Measurements from ENCODE around the gene RIN1. TPM values are rescaled to one million over a fixed set of nuclear protein-coding genes. Genes with fewer than 3 reads are reported as not detected.

Gene RIN1
- total and polyA plus RNA-seq, 9 of the 15 experiments (the other 6 are each of a cell fraction or from before 2014, with no cell fraction given): 0.01 to 1.2 (median 0.45) TPM; not detected in 1

- DNase-seq (ENCODE audit: extremely low read depth in 1 of 4, low spot score in 3 of 4): no peak
- BruUV-seq (replicated peaks): no TSS peak
- 79% methylated on average over 2 of the region's 2 CpGs for WGBS (ENCODE audit: insufficient coverage, low coverage, missing lambda C conversion rate)
- intact Hi-C loops (cut with micrococcal nuclease) (no loop called here), in situ Hi-C loops (cut with MboI) (no loop called here)
- peaks cover 13% of the 10 kb centered on the region for H3K79me2 ChIP-seq (ENCODE audit: control insufficient read depth, insufficient read depth, low read length)
- no peaks in the 10 kb centered on the region for H3K9me3 ChIP-seq (replicated peaks; ENCODE audit: control insufficient read depth, insufficient read depth, low read depth, low read length)
- H4K20me1 ChIP-seq (replicated peaks; ENCODE audit: control insufficient read depth, insufficient read depth, low read length): no peaks in the 10 kb centered on the region
- H2AFZ ChIP-seq (ENCODE audit: low read depth, low read length): no peak overlapping the region
- CTCF ChIA-PET (ENCODE audit: low intra/inter-chr PET ratio): interaction anchor here (0.6 kb wide), 1 partner anchor 37 kb away, joined by 3 read pairs; no protein-coding TSS in a partner anchor
- POLR2A ChIA-PET: no interaction called here
- no peak for ATAC-seq
- no peaks in the 10 kb centered on the region for H3K9me1 ChIP-seq (ENCODE audit: control insufficient read depth, insufficient read depth, low read length)
- H3K36me3 ChIP-seq (ENCODE audit: control insufficient read depth, insufficient read depth, low read length): no peaks in the 10 kb centered on the region
- TF ChIP-seq ZNF830 (CRISPR knock-in tag; IDR thresholded peaks at IDR 0.05): no peak
- no peak for TF ChIP-seq ZC3H4 (CRISPR knock-in tag; IDR thresholded peaks at IDR 0.05; ENCODE audit: borderline replicate concordance)
- TF ChIP-seq SMAD4 (CRISPR knock-in tag; conservative IDR thresholded peaks at IDR 0.05): no peak
- no peak for TF ChIP-seq TAF7 (tag; IDR thresholded peaks at IDR 0.05)
- no peak overlapping the region for H3K27ac ChIP-seq (ENCODE audit: extremely low read depth, low read depth, low read length)
- no peak overlapping the region for H3K9ac ChIP-seq (ENCODE audit: insufficient read depth in 1 of 2, low read depth in 2 of 2, low read length in 2 of 2)
- no peak for FAIRE-seq
- H3K4me1 ChIP-seq (replicated peaks in 1 of 2; ENCODE audit: control insufficient read depth in 2 of 2, insufficient read depth in 2 of 2, low read length in 2 of 2): peaks cover 20 to 40% of the 10 kb centered on the region in 2 experiments
- no peak overlapping the region for H3K4me2 ChIP-seq (ENCODE audit: insufficient read depth, low read length)
- H3K27me3 ChIP-seq (ENCODE audit: control insufficient read depth in 2 of 2, insufficient read depth in 2 of 2, low read length in 2 of 2): no peaks in the 10 kb centered on the region
- H3K4me3 ChIP-seq: no peak overlapping the region
Observed at GRCh38 chr11:66349084-66349386, 12.8 kb upstream of the RIN1 start.

- ChIA-PET CTCF (ENCODE audit: low intra/inter-chr PET ratio) (no interaction called here), POLR2A (interaction anchor here (0.6 to 2.0 kb wide), 9 partner anchors 10 to 523 kb away, joined by 3 to 12 read pairs (median 4); partner anchors contain the start of genes RIN1 and YIF1A)
- Histone ChIP-seq H4K20me1 (replicated peaks; ENCODE audit: control insufficient read depth, insufficient read depth, low read length) (no peaks in the 10 kb centered on the region), H3K9me3 (replicated peaks; ENCODE audit: control insufficient read depth, insufficient read depth, low read depth, low read length) (no peaks in the 10 kb centered on the region), H3K79me2 (ENCODE audit: control insufficient read depth, insufficient read depth, low read length) (peaks cover 23% of the 10 kb centered on the region), H3K9ac (ENCODE audit: insufficient read depth in 1 of 2, low read depth in 2 of 2, low read length in 2 of 2) (peak within 1 kb of the TSS; percentile 70 to 99), H3K4me1 (replicated peaks in 1 of 2; ENCODE audit: control insufficient read depth in 2 of 2, insufficient read depth in 2 of 2, low read length in 2 of 2) (peaks cover 28 to 40% of the 10 kb centered on the region in 2 experiments), H3K36me3 (ENCODE audit: control insufficient read depth, insufficient read depth, low read length) (peaks cover 10% of the 10 kb centered on the region; the same call in 1 of the 3 replicates), H3K4me2 (ENCODE audit: insufficient read depth, low read length) (peak within 1 kb of the TSS; percentile 98), H3K27me3 (ENCODE audit: control insufficient read depth in 2 of 2, insufficient read depth in 2 of 2, low read length in 2 of 2) (no peaks in the 10 kb centered on the region), H2AFZ (ENCODE audit: low read depth, low read length) (peak within 1 kb of the TSS; percentile 97), H3K27ac (ENCODE audit: extremely low read depth, low read depth, low read length) (peak within 1 kb of the TSS; percentile 76), H3K4me3 (peak within 1 kb of the TSS; percentile 67), H3K9me1 (ENCODE audit: control insufficient read depth, insufficient read depth, low read length) (no peaks in the 10 kb centered on the region)
- FAIRE-seq (peak; percentile 79), DNase-seq (ENCODE audit: extremely low read depth in 1 of 4, low spot score in 3 of 4) (peak; percentile 82 to 90 (median 90)), ATAC-seq (peak; percentile 76)
- under 1% methylated on average over 55 of the region's 101 CpGs for WGBS (ENCODE audit: insufficient coverage, low coverage, missing lambda C conversion rate)
- in situ Hi-C loops (cut with MboI): no loop called here
- no TSS peak for BruUV-seq (replicated peaks)
- intact Hi-C loops (cut with micrococcal nuclease): loop anchor here (1.0 kb wide), 1 partner anchor 24 kb away; the partner anchor contains the start of gene SLC29A2
- TF ChIP-seq NCOR1 (IDR thresholded peaks at IDR 0.05): no peak
- TF ChIP-seq CREB3L1 (IDR thresholded peaks at IDR 0.05; ENCODE audit: borderline replicate concordance, low read depth): peak; percentile 62; the same call in 1 of the 2 replicates
- peak; percentile 47; the same call in 1 of the 2 replicates for TF ChIP-seq HCFC1 (IDR thresholded peaks at IDR 0.05; ENCODE audit: low read depth, low read length)
- TF ChIP-seq ARNT (IDR thresholded peaks at IDR 0.05): peak in 1 of 2 experiments; percentile 47; a peak in 1 of 4 replicates
- TF ChIP-seq GABPA (tag; conservative IDR thresholded peaks at IDR 0.05; ENCODE audit: low read depth): 0 out of 2 replicates have a peak, but pooled peaks have one; percentile 31
- TF ChIP-seq TCF3 (CRISPR knock-in tag; IDR thresholded peaks at IDR 0.05): no peak; the same call in 1 of the 2 replicates
- TF ChIP-seq MEIS2 (IDR thresholded peaks at IDR 0.05; ENCODE audit: partially characterized antibody): peak; percentile 57
- TF ChIP-seq MECOM (CRISPR knock-in tag; IDR thresholded peaks at IDR 0.05): no peak
- peak; percentile 69 for TF ChIP-seq POLR2A (conservative IDR thresholded peaks at IDR 0.05)
Observed at GRCh38 chr11:66347425-66348276, 11.4 kb upstream of the RIN1 start, which contains the start of gene B4GAT1. Gene B4GAT1 (minus strand): TSS chr11:66347629. CDS start chr11:66347545, 84 bp downstream.

Measured in K562 (cell line).